GM21619 (cell line): ENCODE data around the gene WDR33.

Experiments
- ATAC-seq: cut with Tn5 transposase; IDR thresholded peaks from one replicate; pipeline ENCODE4 v1.9.1; 2021; ENCODE audit not compliant: unreplicated experiment

Gene WDR33

GRCh38 chr2:127698553-127699355 is 112.2 kb downstream of the WDR33 start:
- ATAC-seq: no peak

DNA sequence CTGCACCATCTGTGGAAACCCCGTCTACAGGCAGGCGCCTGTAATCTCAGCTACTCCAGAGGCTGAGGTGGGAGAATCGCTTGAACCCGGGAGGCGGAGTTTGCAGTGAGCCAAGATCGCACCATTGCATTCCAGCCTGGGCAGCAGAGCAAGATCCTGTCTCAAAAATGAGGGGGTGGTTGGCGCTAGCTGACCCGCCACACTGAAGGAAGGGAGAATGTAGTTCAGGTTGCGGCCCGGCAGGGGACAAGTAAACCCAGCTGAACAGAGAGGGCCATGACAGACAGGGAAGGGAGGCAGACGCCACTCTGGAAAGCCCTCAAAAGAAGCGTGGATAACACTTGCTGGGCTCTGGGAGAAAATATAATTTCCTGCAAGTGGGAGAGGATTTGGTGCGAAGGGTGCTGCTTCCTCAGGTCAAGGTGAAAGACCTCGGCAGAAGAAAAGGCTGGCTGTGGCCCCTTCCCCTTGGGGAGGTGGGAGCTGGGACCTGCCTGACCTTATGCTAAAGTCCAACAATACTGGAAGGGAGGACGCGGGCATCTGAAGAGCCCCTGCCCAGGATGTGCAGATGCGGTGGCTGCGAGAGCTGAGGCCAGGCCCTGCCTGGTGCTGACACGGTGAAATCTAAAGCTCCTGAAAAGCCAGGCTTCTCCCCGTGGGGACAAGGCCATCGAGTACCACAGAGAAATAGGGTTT is 113.3 kb downstream of the WDR33 start:
- no peak for ATAC-seq

DNA sequence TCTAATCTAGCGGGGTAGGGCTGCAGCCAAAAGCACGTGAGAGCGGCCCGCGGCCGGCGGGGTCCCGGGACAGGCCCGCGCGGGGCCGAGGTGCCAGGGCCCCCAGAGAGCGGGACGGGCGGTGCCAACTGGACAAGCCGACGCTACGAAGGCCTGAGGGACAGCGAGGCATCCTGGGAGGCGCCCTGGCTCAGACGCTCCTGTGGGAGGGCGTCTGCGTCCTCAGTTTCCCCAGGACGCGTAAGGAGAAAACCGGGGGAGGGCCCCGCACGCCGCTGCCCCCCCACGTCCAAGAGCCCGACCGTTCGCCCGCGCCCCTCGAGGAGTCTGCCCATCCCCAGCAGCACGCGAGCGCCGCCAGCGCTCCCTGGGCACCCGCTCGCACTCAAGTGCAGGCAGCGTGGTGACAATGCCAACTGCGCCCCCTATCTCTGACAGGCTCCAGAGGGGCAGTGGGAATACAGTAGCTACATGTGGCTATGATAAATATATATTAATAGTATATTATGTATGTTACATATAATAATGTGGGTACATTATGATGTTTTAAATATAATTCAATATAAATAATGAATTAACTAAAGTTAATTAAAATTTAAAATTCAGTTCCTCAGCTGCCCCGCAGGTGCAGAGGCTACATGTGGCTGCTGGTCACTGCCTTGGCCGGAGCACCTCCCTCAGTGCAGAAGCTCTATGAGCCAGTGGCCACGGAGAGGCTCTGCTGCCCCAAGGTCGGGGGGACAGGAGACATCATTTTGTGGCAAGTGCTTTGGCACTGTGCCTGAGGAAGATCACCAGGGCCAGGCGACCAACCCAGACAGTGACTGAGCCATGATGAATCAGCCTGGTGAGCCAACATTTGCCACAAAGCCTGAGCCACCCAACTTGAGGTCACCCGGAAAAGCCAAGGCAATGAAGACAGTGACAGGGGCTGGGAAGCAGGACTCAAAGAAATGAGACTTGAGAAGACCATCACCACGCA is 115.2 kb downstream of the WDR33 start:
- no peak for ATAC-seq

GRCh38 chr2:127694986-127695385 is 116.0 kb downstream of the WDR33 start:
- ATAC-seq: no peak

DNA sequence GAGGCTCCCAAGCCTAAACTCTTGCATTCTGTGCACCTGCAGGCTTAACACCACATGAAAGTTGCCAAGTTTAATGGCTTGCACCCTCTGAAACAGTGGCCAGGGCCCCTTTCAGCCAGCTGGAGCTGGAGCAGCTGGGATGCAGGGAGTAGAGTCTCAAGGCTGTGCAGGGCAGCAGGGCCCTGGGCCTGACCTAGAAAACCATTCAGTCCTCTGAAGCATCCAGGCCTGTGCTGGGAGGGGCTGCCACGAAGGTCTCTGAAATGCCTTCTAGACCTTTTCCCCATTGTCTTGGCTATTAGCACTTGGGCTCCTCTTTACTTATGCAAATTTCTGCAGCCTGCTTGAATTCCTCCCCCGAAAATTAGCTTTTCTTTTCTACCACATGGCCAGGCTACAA is 120.3 kb downstream of the WDR33 start:
- ATAC-seq: no peak

GRCh38 chr2:127688405-127688804 is 122.6 kb downstream of the WDR33 start:
- no peak for ATAC-seq

DNA sequence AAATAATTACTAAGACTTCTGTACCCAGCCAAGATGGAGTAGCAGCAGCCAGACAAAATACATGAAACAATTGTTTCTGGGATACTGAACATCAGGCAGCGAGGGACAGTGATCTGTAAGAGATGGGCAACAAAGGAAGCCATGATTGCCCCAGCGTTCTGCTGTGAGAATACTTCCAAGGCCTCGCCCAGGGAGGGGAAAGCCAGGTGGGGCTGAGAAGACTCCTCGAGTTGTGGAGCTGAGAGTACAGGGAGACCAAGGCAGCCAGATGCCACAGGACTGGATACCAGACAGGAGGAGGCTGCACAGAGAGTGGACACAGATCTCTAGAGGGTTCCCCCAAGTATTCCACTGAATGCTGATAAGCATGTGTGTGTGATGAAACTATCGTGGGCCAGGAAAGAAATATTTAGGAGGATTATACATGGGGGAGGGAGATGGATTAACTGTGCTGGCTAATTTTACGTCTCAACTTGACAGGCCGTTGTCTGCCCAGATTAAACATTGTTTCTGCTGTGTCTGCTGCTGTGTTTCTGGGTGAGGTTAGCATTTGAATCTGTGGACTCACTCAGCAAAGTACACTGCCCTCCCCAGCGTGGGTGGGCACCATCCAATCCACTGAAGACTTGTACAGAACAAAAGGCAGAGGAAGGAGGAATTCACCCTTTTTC is 125.4 kb downstream of the WDR33 start:
- no peak for ATAC-seq

DNA sequence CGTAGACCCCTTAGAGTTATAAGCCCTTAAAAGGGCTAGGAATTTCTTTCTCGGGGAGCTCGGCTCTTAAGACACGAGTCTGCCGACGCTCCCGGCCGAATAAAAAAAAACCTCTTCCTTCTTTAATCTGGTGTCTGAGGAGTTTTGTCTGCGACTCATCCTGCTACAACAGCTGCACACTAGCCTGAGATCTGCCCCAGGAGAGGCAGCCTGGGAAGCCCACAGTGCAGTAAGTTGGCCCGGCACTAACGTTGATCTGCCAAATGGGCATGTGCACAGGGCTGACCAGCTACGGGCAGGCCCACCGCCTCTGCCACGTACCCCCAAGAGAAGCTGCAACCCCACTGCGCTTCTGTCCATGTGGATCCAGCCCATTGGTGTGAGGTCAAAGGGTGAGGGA is 127.2 kb downstream of the WDR33 start:
- no peak for ATAC-seq

GRCh38 chr2:127683056-127683455 is 127.9 kb downstream of the WDR33 start:
- no peak for ATAC-seq

- ATAC-seq: no peak
Observed at GRCh38 chr2:127681976-127682857, 128.8 kb downstream of the WDR33 start.

- no peak for ATAC-seq
Observed at GRCh38 chr2:127681288-127681804, 129.6 kb downstream of the WDR33 start.

GRCh38 chr2:127680706-127681287 is 130.2 kb downstream of the WDR33 start:
- no peak for ATAC-seq

DNA sequence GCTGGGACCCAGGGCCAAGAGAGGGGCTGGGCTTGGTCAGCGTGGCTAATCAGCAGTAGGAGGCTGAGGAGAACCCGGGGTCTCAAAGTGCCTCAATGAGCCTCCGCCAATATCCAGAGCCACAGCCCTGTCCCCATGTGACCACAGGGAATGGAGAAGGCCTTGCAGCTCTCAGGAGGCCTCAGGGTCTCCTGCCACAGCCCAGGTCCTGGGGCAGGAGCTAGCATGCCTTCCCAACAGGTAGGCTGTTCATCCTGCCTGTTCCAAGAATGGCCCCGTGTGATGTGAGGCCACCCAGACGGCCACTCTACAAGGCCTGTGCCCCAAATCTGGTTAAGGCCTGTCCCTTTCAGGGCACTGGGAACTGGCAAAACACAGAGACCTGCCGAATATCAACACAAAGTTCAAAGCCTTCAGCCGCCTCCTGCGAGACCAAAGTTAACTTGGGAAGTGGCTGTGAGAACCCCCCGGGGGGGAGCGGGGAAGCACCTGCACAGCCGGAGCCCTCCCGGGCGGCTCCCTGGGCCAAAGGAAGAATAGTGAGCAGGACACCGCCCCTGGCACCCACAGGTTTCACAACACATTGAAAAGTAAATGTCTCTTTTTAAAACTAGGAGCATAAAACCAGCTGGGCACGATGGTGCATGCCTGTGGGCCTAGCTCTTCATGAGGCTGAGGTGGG is 131.2 kb downstream of the WDR33 start:
- no peak for ATAC-seq

DNA sequence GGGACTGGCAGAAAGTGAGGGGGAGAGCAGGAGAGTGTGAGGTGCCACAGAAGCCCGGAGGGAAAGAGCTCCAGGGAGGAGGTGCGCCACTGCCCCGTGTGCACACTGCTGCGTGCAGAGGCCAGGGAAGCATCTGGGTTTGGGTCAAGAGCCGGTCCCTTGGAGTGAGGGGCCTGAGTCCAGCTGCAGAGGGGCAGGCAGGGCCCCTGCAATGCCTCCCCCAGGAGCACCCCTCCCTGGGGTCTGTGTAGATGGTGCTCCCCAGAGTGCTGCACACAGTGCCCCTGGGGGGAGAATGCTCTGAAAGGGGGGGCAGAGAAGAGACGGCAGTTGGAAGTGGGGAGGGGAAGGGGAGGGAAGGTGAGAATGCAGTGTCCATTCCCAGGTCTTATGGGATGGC is 132.0 kb downstream of the WDR33 start:
- ATAC-seq: no peak

DNA sequence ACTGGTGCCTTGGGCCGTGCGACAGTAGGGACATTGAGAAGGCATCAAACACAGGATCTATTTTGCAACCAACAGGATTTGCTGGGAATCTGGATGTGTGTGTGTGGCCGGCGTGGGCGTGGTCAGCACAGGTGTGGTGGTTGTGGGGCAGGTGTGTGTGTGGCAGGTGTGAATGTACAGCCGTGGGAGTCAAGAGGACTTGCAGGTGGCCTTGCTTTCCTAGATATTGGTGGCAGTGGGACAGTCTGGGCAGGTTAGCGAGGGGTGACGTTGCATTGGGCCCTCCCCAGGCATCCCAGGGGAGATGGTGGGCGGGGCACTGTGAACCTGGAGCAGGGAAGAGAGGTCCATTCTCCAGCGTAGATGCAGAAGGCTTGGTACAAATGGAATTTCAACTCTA is 132.4 kb downstream of the WDR33 start:
- no peak for ATAC-seq

DNA sequence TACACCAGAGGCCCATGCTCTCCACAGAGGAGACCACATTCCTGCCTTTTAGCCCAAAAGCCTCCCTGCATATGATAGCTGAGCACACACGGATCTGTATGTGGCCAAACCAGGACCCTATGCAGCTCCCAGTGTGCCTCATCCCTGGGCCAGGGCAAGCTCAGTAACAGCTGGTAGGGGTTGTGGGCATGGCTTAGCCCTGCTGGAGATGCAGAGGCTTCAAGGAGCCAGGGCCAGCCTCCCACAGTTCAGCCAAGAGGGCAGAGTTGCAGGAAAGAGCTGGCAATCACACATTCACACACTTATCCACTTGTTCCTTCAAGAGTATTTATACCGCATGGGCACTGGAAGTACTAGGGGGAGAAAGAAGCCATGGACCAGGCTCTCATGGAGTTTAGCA is 134.1 kb downstream of the WDR33 start:
- ATAC-seq: no peak

- no peak for ATAC-seq
Observed at GRCh38 chr2:127675331-127676261, 135.4 kb downstream of the WDR33 start, which contains the start of gene LIMS2. TSS of gene LIMS2 (minus strand) at chr2:127675530. CDS start at chr2:127675024, 506 bp downstream.
